Small intestine (tissue), 7 donors: ENCODE data around the gene IGSF11. TPM values are rescaled to one million over a fixed set of nuclear protein-coding genes. Genes with fewer than 3 reads are reported as not detected.
"Not testable (repeated sequence)": the region's sequence is repeated elsewhere in the genome, so short reads cannot be mapped to it uniquely, and the experiment has no call there.

Source experiments
- DNase-seq, 2 donors: peaks; one replicate each; pipeline versions ENCODE4 v3.0.0 to v3.0.0-alpha.2; 2013
- FAIRE-seq: peaks from 2 replicates; lab custom pipeline; 2012; peaks lifted over from hg19 to GRCh38; lab: Jason Lieb, UNC
- H3K27ac ChIP-seq, 3 donors: one replicate each; pipeline ENCODE4 v1.5.1; 2013; ENCODE audit warnings: low read length in 2 of 3, mild to moderate bottlenecking in 2 of 3, control low read depth in 1 of 3, inconsistent platforms in 1 of 3, low read depth in 1 of 3, moderate library complexity in 1 of 3
- H3K27me3 ChIP-seq, 3 donors: one replicate each; pipeline ENCODE4 v1.6.1; 2013; ENCODE audit warnings: low read length in 3 of 3, inconsistent platforms in 1 of 3; ENCODE audit not compliant: control insufficient read depth in 3 of 3, insufficient read depth in 3 of 3
- H3K36me3 ChIP-seq, 3 donors: one replicate each; pipeline ENCODE4 v1.6.1; 2013; ENCODE audit warnings: low read length in 3 of 3, inconsistent platforms in 1 of 3, low read depth in 1 of 3, mild to moderate bottlenecking in 1 of 3, moderate library complexity in 1 of 3; ENCODE audit not compliant: control insufficient read depth in 3 of 3, insufficient read depth in 2 of 3
- H3K4me1 ChIP-seq, 3 donors: one replicate each; pipeline ENCODE4 v1.6.1; 2013; ENCODE audit warnings: low read length in 2 of 3, inconsistent platforms in 1 of 3, low read depth in 1 of 3, mild to moderate bottlenecking in 1 of 3, moderate library complexity in 1 of 3; ENCODE audit not compliant: control insufficient read depth in 3 of 3, insufficient read depth in 2 of 3
- H3K4me3 ChIP-seq, 3 donors: one replicate each; pipeline ENCODE4 v1.5.1; 2013; ENCODE audit warnings: low read length in 3 of 3, control low read depth in 1 of 3, inconsistent platforms in 1 of 3, low read depth in 1 of 3, mild to moderate bottlenecking in 1 of 3, moderate library complexity in 1 of 3
- H3K9me3 ChIP-seq, 2 donors: one replicate each; pipeline ENCODE4 v1.6.1; 2013; ENCODE audit warnings: low read depth in 1 of 2, low read length in 1 of 2; ENCODE audit not compliant: control insufficient read depth in 2 of 2, insufficient read depth in 1 of 2
- WGBS, 3 donors: extraction: QIAGEN DNeasy Blood & Tissue Kit; methylation state at CpG; one replicate each; pipeline ENCODE4 v1.1.7; 2013; 5-methylcytosine and 5-hydroxymethylcytosine counted together
- polyA plus RNA-seq, 4 donors: library from polyadenylated mRNA; stranded (reverse) in 3 of 4; unstranded in 1 of 4; fragments of 200-250 nt in 3 of 4; fragments of 120-200 nt in 1 of 4; gene quantifications; one replicate each; pipeline versions ENCODE4 v1.2.1 to v1.2.3, GENCODE V29; 2013
- donor health status: healthy with polysubstance abuse.
- donor health status: control.
- donor health status: control.
- donor health status: Bipolar disorder and iron deficiency.
- donor health status: healthy.

Gene IGSF11
- polyA plus RNA-seq, 4 donors = 0.43 to 0.51 TPM; not detected in 2

- Histone ChIP-seq H3K4me1 (no peaks in the 10 kb centered on the region), H3K9me3 (peaks cover 0 to 2% of the 10 kb centered on the region in 2 donors), H3K27ac (no peak overlapping the region), H3K36me3 (no peaks in the 10 kb centered on the region), H3K4me3 (no peak overlapping the region), H3K27me3 (no peaks in the 10 kb centered on the region)
- 29 to 43% (median 36%) methylated on average over 1 of the region's 1 CpG for WGBS, 3 donors
- no peak for FAIRE-seq
- DNase-seq = no peak
These were observed 170.8 kb downstream of the IGSF11 start for GRCh38 chr3:118863731-118864322.

- Histone ChIP-seq H3K27me3 (no peaks in the 10 kb centered on the region), H3K4me1 (no peaks in the 10 kb centered on the region), H3K9me3 (peaks cover 0 to 7% of the 10 kb centered on the region in 2 donors), H3K4me3 (no peak overlapping the region), H3K27ac (no peak overlapping the region), H3K36me3 (no peaks in the 10 kb centered on the region)
- DNase-seq (no peak), FAIRE-seq (no peak)
- 74 to 94% (median 88%) methylated on average over 1 of the region's 1 CpG for WGBS, 3 donors
These were observed 174.7 kb downstream of the IGSF11 start for GRCh38 chr3:118859950-118860349.

- FAIRE-seq, H3K4me1 ChIP-seq, H3K27me3 ChIP-seq, H3K4me3 ChIP-seq, H3K36me3 ChIP-seq, H3K27ac ChIP-seq: not testable (repeated sequence)
- WGBS, 3 donors = 73 to 80% (median 75%) methylated on average over 12 of the region's 12 CpGs
- peaks cover 0 to 16% of the 10 kb centered on the region in 2 donors for H3K9me3 ChIP-seq
- peak in 1 of 2 donors; percentile 16 for DNase-seq
These were observed 183.0 kb downstream of the IGSF11 start for GRCh38 chr3:118851466-118852193.

- no peak for FAIRE-seq
- no peaks in the 10 kb centered on the region for H3K4me1 ChIP-seq
- no peaks in the 10 kb centered on the region for H3K36me3 ChIP-seq
- no peak for DNase-seq
- no peak overlapping the region for H3K27ac ChIP-seq
- H3K27me3 ChIP-seq = no peaks in the 10 kb centered on the region
- 81 to 87% (median 84%) methylated on average over 10 of the region's 10 CpGs for WGBS, 3 donors
- H3K4me3 ChIP-seq = no peak overlapping the region
- peaks cover 0 to 22% of the 10 kb centered on the region in 2 donors for H3K9me3 ChIP-seq
These were observed 184.0 kb downstream of the IGSF11 start for GRCh38 chr3:118850687-118851086.

Other genes starting within 250 kb of the IGSF11 start
- not detected for gene TEX55, start 111.3 kb upstream of the IGSF11 start, polyA plus RNA-seq
- under 1 TPM in 1 of 4 donors, not detected in 3; 0.40 TPM for gene UPK1B, start 138.8 kb upstream of the IGSF11 start, polyA plus RNA-seq
- gene B4GALT4, start 206.0 kb upstream of the IGSF11 start, polyA plus RNA-seq = 10 to 100 TPM; 26.2 to 72.2 (median 52.3) TPM